ENCODE measurements around the gene NIFK. TPM values are rescaled to one million over a fixed set of nuclear protein-coding genes. Genes with fewer than 3 reads are reported as not detected.

NIFK gene
- total RNA-seq, 1 experiment from 2014 or later, result 75.9 TPM

DNA sequence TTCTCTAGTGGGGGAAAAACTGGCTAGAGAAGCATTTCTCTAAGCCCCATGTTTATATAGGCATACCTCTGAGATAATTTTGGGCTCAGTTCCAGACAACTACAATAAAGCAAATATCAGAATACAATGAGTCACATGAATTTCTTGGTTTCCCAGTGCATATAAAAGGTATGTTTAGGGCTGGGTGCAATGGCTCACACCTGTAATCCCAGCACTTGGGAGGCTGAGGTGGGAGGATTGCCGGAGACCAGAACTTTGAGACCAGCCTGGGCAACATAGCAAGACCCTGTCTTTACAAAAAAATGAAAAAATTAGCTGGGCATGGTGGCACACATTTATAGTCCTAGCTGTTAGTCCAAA lies 41.0 kb upstream of the NIFK start:
- no peak overlapping the region for H3K4me3 ChIP-seq
- no peaks in the 10 kb centered on the region for H3K79me2 ChIP-seq (ENCODE audit: low read depth)
- peaks cover 10% of the 10 kb centered on the region; the same call in 1 of the 2 replicates for H3K27me3 ChIP-seq (ENCODE audit: insufficient read depth, low read depth)
- DNase-seq, result peak; percentile 20 to 84
- no peaks in the 10 kb centered on the region for H4K20me1 ChIP-seq (ENCODE audit: insufficient read depth)
- H3K36me3 ChIP-seq (ENCODE audit: low read depth), result no peaks in the 10 kb centered on the region
- no peaks in the 10 kb centered on the region; the same call in none of the 2 replicates for H3K4me1 ChIP-seq (replicated peaks; ENCODE audit: insufficient read depth)
- BruUV-seq (replicated peaks), result no TSS peak
- CTCF ChIA-PET, result no interaction called here
- peaks cover 4% of the 10 kb centered on the region; the same call in 1 of the 2 replicates for H3F3A ChIP-seq (ENCODE audit: insufficient read depth, low read depth)
- no peak overlapping the region for H3K27ac ChIP-seq
- no peaks in the 10 kb centered on the region for H3K9me3 ChIP-seq (ENCODE audit: insufficient read depth, low read depth)
- H2AFZ ChIP-seq, result no peak overlapping the region
- H3K4me2 ChIP-seq, result 0 out of 2 replicates have a peak overlapping the region, but pooled peaks have one; percentile 3
- intact Hi-C loops (cut with micrococcal nuclease; ENCODE audit: unreplicated experiment), result no loop called here
- TF ChIP-seq EZH2 (IDR thresholded peaks at IDR 0.05; ENCODE audit: low read depth) (no peak), CTCF (conservative IDR thresholded peaks at IDR 0.05) (no peak)
- POLR2A ChIA-PET (ENCODE audit: unreplicated experiment), result no interaction called here
- H3K9me2 ChIP-seq (ENCODE audit: insufficient read depth), result no peaks in the 10 kb centered on the region

DNA sequence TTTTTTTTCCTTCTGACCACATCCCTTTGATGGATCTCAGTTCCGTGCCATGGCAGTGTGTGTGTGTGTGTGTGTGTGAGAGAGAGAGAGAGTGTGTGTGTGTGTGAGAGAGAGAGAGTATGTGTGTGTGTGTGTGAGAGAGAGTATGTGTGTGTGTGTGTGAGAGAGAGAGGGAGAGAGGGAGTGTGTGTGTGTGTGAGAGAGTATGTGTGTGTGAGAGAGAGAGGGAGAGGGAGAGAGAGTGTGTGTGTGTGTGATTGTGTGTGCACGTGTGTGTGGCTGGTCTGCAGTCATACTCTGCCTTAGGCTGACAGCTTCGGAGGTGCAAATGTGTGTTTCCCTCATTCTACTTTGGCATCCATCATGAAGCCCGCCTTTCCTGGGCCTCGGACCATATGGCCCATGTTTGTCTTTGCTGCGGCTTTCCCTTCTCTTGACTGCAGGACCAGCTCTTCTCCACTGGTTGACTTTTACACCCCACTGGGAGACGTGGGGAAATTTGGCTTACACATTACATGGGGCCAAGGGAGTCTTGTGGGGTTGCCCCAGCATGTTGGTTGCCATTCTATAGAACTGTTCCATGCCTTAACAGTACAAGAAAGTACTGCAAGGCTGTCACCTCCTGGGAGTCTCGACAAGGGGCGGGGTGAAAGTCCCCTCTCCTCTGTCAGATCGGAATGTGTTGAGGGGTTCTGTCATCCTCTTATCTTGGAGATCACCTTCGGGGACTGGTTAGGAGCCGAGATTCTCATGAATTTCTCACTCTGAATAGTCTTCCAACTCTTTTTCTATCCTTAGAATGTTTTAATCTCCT lies 40.4 kb upstream of the NIFK start:
- H3K27ac ChIP-seq, result no peak overlapping the region
- POLR2A ChIA-PET (ENCODE audit: unreplicated experiment), result no interaction called here
- H3K79me2 ChIP-seq (ENCODE audit: low read depth), result no peaks in the 10 kb centered on the region
- TF ChIP-seq CTCF (conservative IDR thresholded peaks at IDR 0.05) (no peak), EZH2 (IDR thresholded peaks at IDR 0.05; ENCODE audit: low read depth) (no peak)
- no peaks in the 10 kb centered on the region for H3K9me2 ChIP-seq (ENCODE audit: insufficient read depth)
- BruUV-seq (replicated peaks), result no TSS peak
- H3F3A ChIP-seq (ENCODE audit: insufficient read depth, low read depth), result peaks cover 4% of the 10 kb centered on the region; the same call in 1 of the 2 replicates
- peak in 1 of 2 experiments; percentile 10 for DNase-seq
- no peaks in the 10 kb centered on the region for H3K36me3 ChIP-seq (ENCODE audit: low read depth)
- H3K9me3 ChIP-seq (ENCODE audit: insufficient read depth, low read depth), result no peaks in the 10 kb centered on the region
- CTCF ChIA-PET, result no interaction called here
- no peaks in the 10 kb centered on the region for H4K20me1 ChIP-seq (ENCODE audit: insufficient read depth)
- H2AFZ ChIP-seq, result no peak overlapping the region
- H3K4me3 ChIP-seq, result no peak overlapping the region
- 0 out of 2 replicates have a peak overlapping the region, but pooled peaks have one; percentile 3 for H3K4me2 ChIP-seq
- H3K27me3 ChIP-seq (ENCODE audit: insufficient read depth, low read depth), result peaks cover 6% of the 10 kb centered on the region; the same call in 1 of the 2 replicates
- intact Hi-C loops (cut with micrococcal nuclease; ENCODE audit: unreplicated experiment), result no loop called here
- H3K4me1 ChIP-seq (replicated peaks; ENCODE audit: insufficient read depth), result no peaks in the 10 kb centered on the region; the same call in none of the 2 replicates

DNA sequence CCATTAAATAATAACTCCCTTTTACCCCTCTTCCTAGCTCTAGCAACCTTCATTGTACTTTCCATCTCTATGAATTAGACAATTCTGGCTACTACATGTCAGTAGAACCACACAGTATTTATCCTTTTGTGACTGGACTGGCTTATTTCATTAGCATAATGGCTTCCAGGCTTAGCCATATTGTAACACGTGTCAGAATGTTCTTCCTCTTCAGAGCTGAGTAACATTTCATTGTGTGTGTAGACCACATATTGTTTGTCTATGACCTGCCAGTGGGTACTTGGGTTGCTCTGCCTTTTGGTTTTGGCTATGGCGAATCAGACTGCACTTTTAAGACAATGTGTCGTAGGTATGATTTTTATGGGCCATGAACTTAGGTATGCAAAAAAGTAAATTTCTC lies 39.7 kb upstream of the NIFK start:
- no peaks in the 10 kb centered on the region for H3K9me3 ChIP-seq (ENCODE audit: insufficient read depth, low read depth)
- H3K27me3 ChIP-seq (ENCODE audit: insufficient read depth, low read depth), result peaks cover under 1% of the 10 kb centered on the region; the same call in 1 of the 2 replicates
- H3K36me3 ChIP-seq (ENCODE audit: low read depth), result no peaks in the 10 kb centered on the region
- no peaks in the 10 kb centered on the region for H4K20me1 ChIP-seq (ENCODE audit: insufficient read depth)
- H3K9me2 ChIP-seq (ENCODE audit: insufficient read depth), result no peaks in the 10 kb centered on the region
- H3K79me2 ChIP-seq (ENCODE audit: low read depth), result no peaks in the 10 kb centered on the region
- no peaks in the 10 kb centered on the region; the same call in none of the 2 replicates for H3K4me1 ChIP-seq (replicated peaks; ENCODE audit: insufficient read depth)
- no TSS peak for BruUV-seq (replicated peaks)
- TF ChIP-seq CTCF (conservative IDR thresholded peaks at IDR 0.05), result no peak
- TF ChIP-seq EZH2 (IDR thresholded peaks at IDR 0.05; ENCODE audit: low read depth), result no peak
- ChIA-PET CTCF (no interaction called here), POLR2A (ENCODE audit: unreplicated experiment) (no interaction called here)
- no peak overlapping the region for H2AFZ ChIP-seq
- H3K4me3 ChIP-seq, result no peak overlapping the region
- no peak for DNase-seq
- H3K4me2 ChIP-seq, result no peak overlapping the region
- peaks cover 4% of the 10 kb centered on the region; the same call in 1 of the 2 replicates for H3F3A ChIP-seq (ENCODE audit: insufficient read depth, low read depth)
- intact Hi-C loops (cut with micrococcal nuclease; ENCODE audit: unreplicated experiment), result no loop called here
- H3K27ac ChIP-seq, result no peak overlapping the region
